ENCODE measurements around the gene GPR37L1. TPM values are rescaled to one million over a fixed set of nuclear protein-coding genes. Genes with fewer than 3 reads are reported as not detected.

Gene GPR37L1
- total and polyA plus RNA-seq, 2 of the 8 experiments (the other 6 are each of a cell fraction or from before 2014, with no cell fraction given) = 0.13 to 0.23 TPM

GRCh38 chr1:202093858-202094257 lies 28.9 kb upstream of the GPR37L1 start:
- H3K4me2 ChIP-seq (ENCODE audit: insufficient read depth in 1 of 2, low read depth in 2 of 2, low read length in 2 of 2) = no peak overlapping the region
- DNase-seq (ENCODE audit: low read depth in 1 of 2, low spot score in 2 of 2) (no peak), FAIRE-seq (no peak)
- TF ChIP-seq BRCA1 (IDR thresholded peaks at IDR 0.05; ENCODE audit: low read depth, low read length) = no peak
- TF ChIP-seq BACH1 (IDR thresholded peaks at IDR 0.05; ENCODE audit: low read length) = no peak
- TF ChIP-seq RNF2 (IDR thresholded peaks at IDR 0.05; ENCODE audit: borderline replicate concordance, low read depth, low read length, missing control alignments, poor library complexity, severe bottlenecking) = no peak
- TF ChIP-seq E2F6 (IDR thresholded peaks at IDR 0.05) = no peak
- no peak for TF ChIP-seq ATF2 (IDR thresholded peaks at IDR 0.05; ENCODE audit: low read length)
- no peak for TF ChIP-seq CBX8 (IDR thresholded peaks at IDR 0.05; ENCODE audit: borderline replicate concordance, low read depth, low read length)
- no peak for TF ChIP-seq TEAD4 (IDR thresholded peaks at IDR 0.05; ENCODE audit: low read depth, low read length)
- no peak for TF ChIP-seq YY1 (IDR thresholded peaks at IDR 0.05; ENCODE audit: low read depth, low read length)
- TF ChIP-seq ZNF274 (IDR thresholded peaks at IDR 0.05; ENCODE audit: borderline replicate concordance, extremely low read depth, low read length) = no peak
- TF ChIP-seq MAFK (IDR thresholded peaks at IDR 0.05; ENCODE audit: low read depth, low read length) = no peak
- no peak overlapping the region for H4K8ac ChIP-seq (ENCODE audit: extremely low read depth, insufficient read depth, low read length)
- no peak overlapping the region for H3K4ac ChIP-seq (replicated peaks; ENCODE audit: insufficient read length, low read depth, low read length)
- ChIA-PET CTCF (ENCODE audit: partially characterized antibody) (interaction anchor here (1.2 to 3.5 kb wide), 5 partner anchors 25 to 94 kb away, joined by 3 to 12 read pairs (median 10); no protein-coding TSS in a partner anchor), POLR2A (ENCODE audit: partially characterized antibody) (no interaction called here)
- no peaks in the 10 kb centered on the region for H3K79me2 ChIP-seq (ENCODE audit: control insufficient read depth in 1 of 2, insufficient read depth in 2 of 2, low read length in 2 of 2)
- no peak overlapping the region for H3K27ac ChIP-seq (ENCODE audit: low read depth, low read length)
- no peaks in the 10 kb centered on the region for H3K9me3 ChIP-seq (ENCODE audit: insufficient read depth in 2 of 2, low read depth in 1 of 2, low read length in 1 of 2)
- peak overlapping the region; percentile 32; the same call in 1 of the 2 replicates for H2AFZ ChIP-seq (ENCODE audit: low read length)
- H2BK120ac ChIP-seq (replicated peaks; ENCODE audit: low read depth, low read length) = no peak overlapping the region
- no peak overlapping the region for H3K18ac ChIP-seq (ENCODE audit: extremely low read depth, low read length)
- no peaks in the 10 kb centered on the region for H3K79me1 ChIP-seq (ENCODE audit: low read depth, low read length)
- peak overlapping the region; percentile 13; the same call in 1 of the 2 replicates for H2BK20ac ChIP-seq (ENCODE audit: low read length)
- 88% methylated on average over 6 of the region's 6 CpGs; no CpG with 5 or more reads in 1 of the 2 experiments for WGBS, 2 experiments (ENCODE audit: extremely low coverage in 1 of 2, insufficient coverage in 1 of 2, insufficient read length in 1 of 2, insufficient replicate concordance in 2 of 2, low coverage in 1 of 2, low lambda C conversion rate in 2 of 2, missing lambda C conversion rate in 1 of 2)
- no peak overlapping the region for H3K14ac ChIP-seq (ENCODE audit: insufficient read length)
- no peak overlapping the region for H3K23ac ChIP-seq (ENCODE audit: insufficient read length)
- H2BK12ac ChIP-seq (ENCODE audit: low read depth, low read length) = 0 out of 2 replicates have a peak overlapping the region, but pooled peaks have one; percentile 71
- H3K56ac ChIP-seq (replicated peaks; ENCODE audit: insufficient read length, low read depth, low read length) = no peak overlapping the region
- H4K20me1 ChIP-seq (replicated peaks in 1 of 2; ENCODE audit: control insufficient read depth in 1 of 2, insufficient read depth in 2 of 2, low read length in 2 of 2) = no peaks in the 10 kb centered on the region
- H4K91ac ChIP-seq (replicated peaks; ENCODE audit: insufficient read length, low read length) = no peak overlapping the region
- H3K23me2 ChIP-seq (ENCODE audit: low read depth, low read length) = peaks cover 1% of the 10 kb centered on the region; the same call in 1 of the 2 replicates
- no peak overlapping the region for H4K5ac ChIP-seq (ENCODE audit: insufficient read length, low read depth, low read length)
- 0 out of 2 replicates have a peak overlapping the region, but pooled peaks have one; percentile 31 for H2BK15ac ChIP-seq (ENCODE audit: low read length)
- no peak overlapping the region for H2BK5ac ChIP-seq (ENCODE audit: low read depth, low read length)
- no peak overlapping the region for H3K9ac ChIP-seq (replicated peaks in 1 of 4; ENCODE audit: extremely low read depth in 1 of 4, low read depth in 3 of 4, low read length in 3 of 4)
- no peaks in the 10 kb centered on the region for H3K4me1 ChIP-seq (replicated peaks in 1 of 4; ENCODE audit: control insufficient read depth in 3 of 4, insufficient read depth in 4 of 4, low read length in 3 of 4)
- no peak overlapping the region for H2AK5ac ChIP-seq (ENCODE audit: low read depth, low read length)
- no peaks in the 10 kb centered on the region for H3K36me3 ChIP-seq (ENCODE audit: control insufficient read depth in 2 of 4, insufficient read depth in 4 of 4, low read length in 3 of 4)
- H3K27me3 ChIP-seq (replicated peaks in 1 of 4; ENCODE audit: control insufficient read depth in 3 of 4, extremely low read depth in 1 of 4, insufficient read depth in 3 of 4, low read length in 3 of 4) = no peaks in the 10 kb centered on the region
- H3K4me3 ChIP-seq (ENCODE audit: extremely low read depth in 1 of 4, insufficient read depth in 2 of 4, low read depth in 3 of 4, low read length in 4 of 4) = no peak overlapping the region
